Stimulated activated CD4-positive, alpha-beta T cell treated with anti-CD3 and anti-CD28 coated beads, TNF-alpha, amount 100 ng/mL, for 48 hours (primary cell): ENCODE data around the gene GUCY1A2.
"Not testable (repeated sequence)": the region's sequence is repeated elsewhere in the genome, so short reads cannot be mapped to it uniquely, and the experiment has no call there.

ENCODE experiments used
- DNase-seq, 3 donors: peaks; one replicate each; pipeline ENCODE4 v3.0.0-alpha.2; 2020; ENCODE audit warnings: low read depth in 3 of 3

GUCY1A2 gene

DNA sequence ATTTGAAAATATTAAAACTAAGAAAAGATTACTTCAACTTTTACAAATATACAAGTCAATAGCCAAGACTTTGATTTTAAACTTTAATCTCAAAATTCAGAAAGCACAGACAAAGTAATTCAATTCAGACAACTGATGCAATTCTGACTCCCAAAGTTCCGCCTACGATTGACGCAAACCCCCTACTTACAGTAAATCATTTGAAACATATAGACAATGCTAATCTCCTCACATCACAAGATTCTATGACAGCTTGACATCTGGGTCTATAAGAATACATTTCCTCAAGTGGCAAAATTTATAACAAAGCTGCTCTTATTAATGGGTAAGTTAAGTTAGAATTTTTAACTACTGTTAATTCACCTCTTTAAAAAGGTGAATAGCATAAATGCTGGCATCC is 75.2 kb downstream of the GUCY1A2 start:
- DNase-seq = no peak

GRCh38 chr11:106939157-106939556 is 79.1 kb downstream of the GUCY1A2 start:
- no peak for DNase-seq

- DNase-seq = no peak
Observed at GRCh38 chr11:106937111-106937510, 81.2 kb downstream of the GUCY1A2 start.

DNA sequence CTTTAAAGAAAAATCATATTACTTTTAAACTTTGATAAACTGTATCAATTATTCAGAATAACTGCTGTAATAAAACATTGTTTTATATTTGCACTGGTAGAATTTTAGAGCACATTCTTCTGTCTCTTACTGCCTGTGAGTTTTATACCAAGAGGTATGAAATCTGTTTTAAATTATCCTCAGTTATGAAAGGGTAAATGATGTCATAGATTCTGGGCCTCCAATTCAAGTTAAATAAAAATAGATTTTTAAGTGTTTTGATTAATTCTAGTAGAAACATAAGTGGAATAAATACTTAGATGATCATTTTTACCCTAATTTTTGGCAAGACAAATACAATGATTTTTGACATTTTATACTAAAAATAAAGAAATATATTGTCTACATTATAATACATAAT is 93.0 kb downstream of the GUCY1A2 start:
- no peak for DNase-seq

- DNase-seq = no peak
Observed at GRCh38 chr11:106920899-106921509, 97.3 kb downstream of the GUCY1A2 start.

DNA sequence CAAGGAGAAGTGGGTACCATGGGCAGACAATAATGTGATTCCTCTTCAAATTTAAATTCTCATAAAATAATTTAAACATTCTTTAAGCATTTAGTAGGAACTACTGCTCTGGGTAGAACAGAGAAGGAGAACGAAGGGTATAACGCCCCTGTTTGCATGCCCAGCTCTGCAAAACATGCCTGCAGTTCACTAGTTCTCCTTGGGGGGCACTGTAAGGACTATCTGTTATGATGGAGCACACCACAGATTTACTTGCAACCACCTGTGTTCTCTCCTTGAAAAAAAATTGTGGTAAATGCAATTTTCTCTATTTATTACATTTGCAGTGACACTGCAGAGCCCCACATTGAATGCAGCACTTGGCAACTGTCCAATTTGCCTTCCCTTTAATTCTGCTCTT is 100.3 kb downstream of the GUCY1A2 start:
- no peak for DNase-seq

DNA sequence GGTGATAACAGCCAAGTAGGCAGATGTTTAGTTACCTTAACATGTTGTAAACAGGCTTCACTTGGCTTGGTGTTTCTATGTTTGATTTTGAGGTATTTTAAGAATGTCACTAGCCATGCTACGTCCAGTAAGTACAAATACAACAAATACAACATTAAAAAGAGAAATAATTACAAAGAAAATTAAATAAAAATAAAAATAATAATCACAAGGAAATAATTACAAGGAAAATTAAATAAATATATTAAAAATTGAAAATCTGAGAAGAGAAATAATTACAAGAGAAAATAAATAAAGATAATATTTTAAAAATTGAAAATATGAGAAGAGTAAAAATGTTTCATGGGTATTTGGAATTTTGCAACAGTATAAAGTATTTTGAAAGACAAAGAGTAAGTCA is 103.9 kb downstream of the GUCY1A2 start:
- no peak for DNase-seq

DNA sequence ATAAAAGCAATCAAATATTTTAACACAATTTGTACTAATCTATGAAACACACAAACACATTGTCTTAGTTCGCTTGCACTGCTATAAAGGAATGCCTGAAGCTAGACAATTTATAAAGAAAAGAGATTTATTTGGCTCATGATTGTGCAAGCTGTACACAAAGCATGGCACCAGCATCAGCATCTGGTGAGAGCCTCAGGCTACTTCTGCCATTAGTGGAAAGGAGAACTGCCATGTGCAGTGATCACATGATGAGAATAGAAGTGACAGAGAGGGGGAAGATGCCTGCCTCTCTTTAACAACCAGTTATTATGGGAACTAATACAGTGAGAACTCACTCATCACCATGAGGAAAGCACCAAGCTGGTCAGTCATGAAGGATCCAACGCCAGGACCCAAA is 105.1 kb downstream of the GUCY1A2 start:
- DNase-seq = no peak

DNA sequence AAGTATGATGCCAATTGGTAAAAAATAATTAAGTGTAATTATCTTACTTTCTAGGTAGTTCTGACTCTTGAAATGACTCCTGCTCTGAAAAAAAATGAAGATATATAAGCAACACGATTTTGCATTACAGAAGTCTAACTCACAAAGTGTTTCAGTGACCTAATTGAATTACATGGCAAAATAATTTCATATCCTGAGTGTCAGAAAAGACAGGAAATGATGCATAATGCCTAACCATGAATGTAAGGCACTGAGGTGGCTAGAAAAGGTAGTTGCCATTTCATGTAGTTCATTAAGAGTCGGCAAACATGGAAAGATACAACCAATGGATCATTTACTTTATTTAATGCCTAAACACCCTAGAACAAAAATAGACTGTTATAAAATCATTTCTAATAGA is 113.5 kb downstream of the GUCY1A2 start:
- DNase-seq = no peak

DNA sequence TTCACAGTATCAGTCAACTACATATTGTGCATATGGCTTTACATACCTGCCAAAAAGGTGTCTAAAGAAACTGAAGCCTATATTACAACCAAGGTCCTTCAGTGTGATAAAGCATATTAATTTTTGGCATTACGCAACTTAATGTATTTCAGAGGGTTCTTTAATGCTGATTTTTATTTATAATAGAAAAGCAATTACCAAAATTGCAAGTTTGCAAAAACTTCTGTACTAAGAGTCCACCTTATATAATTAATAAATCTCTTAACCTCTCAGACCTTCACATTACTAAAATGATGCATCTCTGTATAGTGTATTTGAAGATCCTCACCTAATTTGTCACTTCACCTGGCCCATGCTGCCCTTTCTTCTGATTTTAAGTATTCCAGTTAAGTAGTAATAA is 128.6 kb downstream of the GUCY1A2 start:
- no peak for DNase-seq

DNA sequence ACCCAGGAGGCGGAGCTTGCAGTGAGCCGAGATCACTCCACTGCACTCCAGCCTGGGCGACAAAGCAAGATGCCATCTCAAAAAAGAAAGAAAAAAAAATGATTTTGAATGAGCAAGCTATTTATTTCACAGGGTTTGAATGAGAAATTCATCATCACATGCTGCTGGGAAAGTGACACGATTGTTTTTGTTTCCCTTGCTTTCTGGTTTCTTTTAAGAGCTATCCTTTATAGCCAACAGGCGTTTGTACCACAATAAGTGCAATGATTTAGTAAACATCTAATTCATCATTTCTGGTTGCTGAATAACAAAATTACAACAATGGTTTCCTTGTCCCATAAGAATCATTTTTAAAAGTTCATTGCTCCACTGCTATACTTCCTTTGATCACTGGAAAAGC is 129.9 kb downstream of the GUCY1A2 start:
- DNase-seq = no peak

GRCh38 chr11:106883693-106884092 is 134.6 kb downstream of the GUCY1A2 start:
- DNase-seq = not testable (repeated sequence)

DNA sequence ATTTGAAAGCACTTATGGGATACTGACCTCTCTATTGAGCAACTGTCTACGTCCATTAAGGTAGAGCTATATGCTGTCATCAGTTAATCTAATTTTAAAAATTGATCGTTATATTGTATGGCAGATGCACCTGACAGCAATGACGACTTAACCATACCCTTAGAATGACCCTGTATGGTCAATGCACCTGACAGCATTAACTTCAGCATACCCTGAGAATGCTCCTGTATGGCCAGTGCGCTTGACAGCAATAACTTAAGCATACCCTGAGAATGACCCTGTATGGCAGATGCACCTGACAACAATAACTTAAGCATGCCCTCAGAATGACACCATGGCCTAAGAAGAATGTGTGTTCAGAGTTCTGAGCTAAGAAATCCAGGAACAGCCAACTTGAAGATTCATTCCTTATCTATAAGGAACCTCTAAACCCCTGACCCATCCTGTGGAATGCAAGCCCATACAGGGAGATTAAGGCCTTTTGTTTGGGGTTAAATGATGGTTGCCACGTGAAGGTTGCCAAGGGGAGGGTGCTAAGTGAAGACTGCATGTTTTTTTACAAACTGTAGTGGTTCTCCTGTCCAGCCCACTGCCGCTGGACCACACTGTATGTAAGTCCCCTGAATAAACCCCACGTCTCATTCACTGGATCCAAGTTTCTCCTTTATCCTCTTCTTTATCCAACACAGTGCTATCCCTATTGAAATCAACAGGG is 138.3 kb downstream of the GUCY1A2 start:
- DNase-seq = no peak

DNA sequence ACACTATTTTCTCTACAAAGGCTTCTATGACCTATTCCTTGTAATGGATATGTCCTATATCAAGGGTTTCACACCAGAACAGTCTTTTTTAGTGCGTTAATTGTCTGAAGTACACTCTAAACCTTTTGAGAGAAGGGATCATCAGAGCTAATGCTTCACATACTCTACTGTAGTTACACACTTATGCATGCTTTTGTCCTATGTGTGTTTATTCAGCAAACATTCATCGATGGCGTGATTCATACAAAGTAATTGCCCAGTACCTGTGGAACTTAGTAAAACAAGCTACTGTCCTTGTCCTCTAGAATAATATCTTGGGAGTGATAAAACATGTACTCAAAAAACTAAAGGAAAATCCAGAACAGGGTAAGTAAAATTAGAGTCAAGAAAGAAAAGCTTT is 139.2 kb downstream of the GUCY1A2 start:
- no peak for DNase-seq

DNA sequence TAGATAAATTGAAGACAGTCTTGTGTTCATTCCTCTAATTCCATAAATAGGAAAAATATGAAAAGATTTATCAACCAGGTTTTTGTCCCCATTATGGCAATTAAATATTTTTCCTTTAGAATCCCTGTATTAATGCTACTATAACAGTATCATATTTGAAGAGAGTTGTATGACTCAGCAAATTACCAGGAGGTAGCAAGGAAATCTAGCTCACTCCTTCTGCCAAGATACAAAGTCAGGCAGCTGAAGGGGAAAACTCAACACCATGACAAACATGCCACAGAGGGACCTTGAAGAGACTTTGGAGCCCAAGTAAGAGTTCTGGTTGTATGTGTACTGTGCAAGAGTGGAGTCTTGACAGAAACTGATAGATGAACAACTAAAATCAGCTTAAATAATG is 143.3 kb downstream of the GUCY1A2 start:
- DNase-seq = no peak

- no peak for DNase-seq
Observed at GRCh38 chr11:106872246-106872645, 146.0 kb downstream of the GUCY1A2 start.

GRCh38 chr11:106858200-106858599 is 160.1 kb downstream of the GUCY1A2 start:
- no peak for DNase-seq

DNA sequence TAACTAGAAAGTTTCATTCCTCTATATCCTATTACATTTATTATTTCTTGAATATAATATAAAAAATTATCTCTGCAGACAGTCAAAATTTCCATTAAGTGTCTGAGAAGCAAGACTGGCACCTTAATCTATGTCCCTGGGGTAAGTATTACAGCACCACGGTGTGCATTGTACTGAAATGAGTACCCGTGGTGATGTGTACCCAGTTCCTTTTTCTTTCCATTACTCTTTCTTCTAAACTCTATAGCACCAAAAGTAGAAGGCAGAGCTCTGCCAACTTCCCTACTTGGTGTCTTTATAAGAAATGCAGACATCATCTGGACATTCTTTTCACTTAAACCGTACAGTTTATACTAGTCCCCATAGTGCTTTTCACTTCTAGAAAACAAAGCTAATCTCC is 161.7 kb downstream of the GUCY1A2 start:
- no peak for DNase-seq

DNA sequence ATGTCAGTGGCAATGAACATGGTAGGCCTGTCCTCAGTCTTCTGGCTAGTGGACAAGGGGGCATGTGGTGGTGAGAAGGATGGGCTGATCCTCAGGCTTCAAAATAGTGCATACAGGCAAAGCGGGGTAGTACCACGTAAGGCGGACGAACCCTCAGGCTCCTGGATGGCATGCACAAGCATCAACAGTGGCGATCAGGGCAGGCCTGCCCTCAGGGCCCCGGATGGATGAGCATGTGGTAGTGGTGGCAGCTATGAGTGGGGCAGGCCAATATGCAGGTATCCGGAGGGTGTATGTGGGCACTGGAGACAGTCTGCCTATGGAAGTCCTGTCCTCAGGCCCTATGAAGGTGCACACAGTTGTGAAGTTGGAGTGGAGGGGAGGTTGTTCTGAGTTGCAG is 163.8 kb downstream of the GUCY1A2 start:
- no peak for DNase-seq

DNA sequence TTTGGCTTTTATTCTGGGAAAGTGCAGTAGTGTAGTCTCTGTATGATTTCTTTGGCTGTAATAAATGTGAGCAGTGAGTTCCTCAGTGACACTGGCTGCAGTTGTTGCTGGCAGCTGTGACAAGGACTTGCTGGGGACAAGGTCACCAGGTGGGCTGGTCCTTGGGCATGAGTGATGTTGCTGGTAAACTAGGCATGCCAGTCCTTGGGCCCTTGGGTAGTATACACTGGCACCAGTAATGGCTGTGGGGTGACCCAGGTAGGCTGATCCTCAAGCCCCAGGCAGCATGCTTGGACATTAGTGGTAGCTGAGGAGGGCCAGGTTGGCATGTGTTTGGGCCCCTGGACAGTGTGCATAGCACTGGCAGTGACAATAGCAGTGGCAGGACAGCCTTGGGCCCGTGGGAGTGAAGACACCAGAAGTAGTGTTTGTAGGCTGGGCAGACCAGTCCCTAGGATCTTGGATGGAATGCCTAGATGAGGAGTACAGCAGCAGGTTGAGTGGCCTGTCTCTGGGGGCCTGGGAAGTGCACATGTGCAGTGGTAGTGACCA is 164.3 kb downstream of the GUCY1A2 start:
- DNase-seq = no peak

- no peak for DNase-seq
Observed at GRCh38 chr11:106852779-106853178, 165.5 kb downstream of the GUCY1A2 start.

GRCh38 chr11:106848526-106848925 is 169.8 kb downstream of the GUCY1A2 start:
- no peak for DNase-seq

GRCh38 chr11:106842134-106842533 is 176.1 kb downstream of the GUCY1A2 start:
- DNase-seq = no peak

DNA sequence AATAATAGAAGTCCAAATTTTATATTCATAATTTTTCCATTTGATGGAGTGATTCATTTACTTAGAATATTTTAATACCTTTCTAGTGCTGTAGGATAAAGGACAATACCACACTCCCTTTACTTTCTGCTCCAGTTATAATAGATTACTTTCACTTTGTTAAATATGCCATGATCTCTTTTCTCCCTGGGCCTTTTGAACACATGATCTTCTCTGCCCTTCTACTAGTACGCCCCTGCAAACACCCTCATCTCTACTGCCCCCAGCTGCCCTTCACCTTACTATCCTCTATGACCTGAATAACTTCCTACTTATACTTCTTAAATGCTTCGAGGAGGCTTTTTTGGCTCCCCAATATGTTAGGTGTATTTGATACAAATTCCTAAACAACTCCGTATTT is 177.3 kb downstream of the GUCY1A2 start:
- DNase-seq = no peak
